Aorta (tissue), 5 donors: Measurements from ENCODE around the gene PTPRG. TPM values are rescaled to one million over a fixed set of nuclear protein-coding genes. Genes with fewer than 3 reads are reported as not detected.

Source experiments
- ATAC-seq: fragments of 200-7000 bp; cut with Tn5 transposase; one replicate; pipeline ENCODE4 v1.9.1; 2022; ENCODE audit warnings: moderate library complexity; ENCODE audit not compliant: low FRiP score
- DNase-seq, 2 donors: peaks; one replicate each; pipeline ENCODE4 v3.0.0-alpha.2; 2020
- H3K27ac ChIP-seq, 2 donors: one replicate each; pipeline ENCODE4 v1.5.1; 2013; ENCODE audit warnings: low read length in 2 of 2, mild to moderate bottlenecking in 2 of 2, moderate library complexity in 2 of 2, control low read depth in 1 of 2, inconsistent platforms in 1 of 2, low read depth in 1 of 2
- H3K27me3 ChIP-seq, 2 donors: one replicate each; pipeline ENCODE4 v1.6.1; 2013; ENCODE audit warnings: control low read depth in 1 of 2, low read length in 1 of 2, mild to moderate bottlenecking in 1 of 2, moderate library complexity in 1 of 2; ENCODE audit not compliant: insufficient read depth in 2 of 2, control insufficient read depth in 1 of 2
- H3K36me3 ChIP-seq, 2 donors: one replicate each; pipeline ENCODE4 v1.6.1; 2013; ENCODE audit warnings: control low read depth in 1 of 2, low read length in 1 of 2, mild to moderate bottlenecking in 1 of 2; ENCODE audit not compliant: insufficient read depth in 2 of 2, control insufficient read depth in 1 of 2
- H3K4me1 ChIP-seq, 2 donors: one replicate each; pipeline ENCODE4 v1.6.1; 2013; ENCODE audit warnings: low read length in 2 of 2, control low read depth in 1 of 2, mild to moderate bottlenecking in 1 of 2, moderate library complexity in 1 of 2; ENCODE audit not compliant: insufficient read depth in 2 of 2, control insufficient read depth in 1 of 2
- H3K4me3 ChIP-seq, 2 donors: one replicate each; pipeline ENCODE4 v1.5.1; 2013; ENCODE audit warnings: low read length in 2 of 2, control low read depth in 1 of 2, mild to moderate bottlenecking in 1 of 2
- H3K9me3 ChIP-seq: one replicate; pipeline ENCODE4 v1.6.1; 2013; ENCODE audit warnings: mild to moderate bottlenecking, low read length; ENCODE audit not compliant: control insufficient read depth
- WGBS, 2 donors: extraction: QIAGEN DNeasy Blood & Tissue Kit; methylation state at CpG; one replicate each; pipeline ENCODE4 v1.1.7; 2013; 5-methylcytosine and 5-hydroxymethylcytosine counted together
- intact Hi-C, 2 donors: fragments of 100-400 bp; cut with DNase I; formaldehyde crosslinking; loops; one replicate each; pipeline versions ENCODE4 v1.14.2 to v1.15.0; 2022
- polyA plus RNA-seq, 2 donors: library from polyadenylated mRNA; stranded (reverse); fragments of 200-250 nt; gene quantifications; one replicate each; pipeline ENCODE4 v1.2.3, GENCODE V29; 2013
- total RNA-seq, 2 donors: library from RNA; stranded (reverse); fragmentation: NEBNext Ultra II Directional; extraction: Animal tissue kit (Norgen Biotek cat#: 25700); gene quantifications; one replicate each; pipeline ENCODE4 v1.2.1, GENCODE V29; 2021
- donor health status: healthy with polysubstance abuse.
- donor health status: Bipolar disorder and iron deficiency.
- donor health status: DM: no; HTN: no; CAD: no.
- donor health status: DM: no; HTN: no; CAD: no.
- donor health status: DM: yes; HTN: yes; CAD: no.

Gene PTPRG
- total and polyA plus RNA-seq, 4 donors = 5.3 to 150 (median 52.4) TPM

GRCh38 chr3:61961900-61962299 is 400.5 kb downstream of the PTPRG start:
- Histone ChIP-seq H3K27ac (no peak overlapping the region), H3K36me3 (peaks cover 0 to 3% of the 10 kb centered on the region in 2 donors), H3K4me3 (no peak overlapping the region), H3K9me3 (no peaks in the 10 kb centered on the region), H3K4me1 (peaks cover 2 to 3% of the 10 kb centered on the region in 2 donors), H3K27me3 (no peaks in the 10 kb centered on the region)
- ATAC-seq = no peak
- 94 to 97% methylated on average over 3 of the region's 3 CpGs for WGBS, 2 donors
- intact Hi-C loops = no loop called here
- DNase-seq = no peak

GRCh38 chr3:61964566-61964965 is 403.2 kb downstream of the PTPRG start:
- Histone ChIP-seq H3K27ac (no peak overlapping the region), H3K4me1 (peaks cover 2 to 3% of the 10 kb centered on the region in 2 donors), H3K9me3 (no peaks in the 10 kb centered on the region), H3K36me3 (no peaks in the 10 kb centered on the region), H3K4me3 (no peak overlapping the region), H3K27me3 (no peaks in the 10 kb centered on the region)
- 96 to 97% methylated on average over 8 of the region's 8 CpGs for WGBS, 2 donors
- no peak for DNase-seq
- ATAC-seq = no peak
- intact Hi-C loops = no loop called here

GRCh38 chr3:61965770-61966131 is 404.4 kb downstream of the PTPRG start:
- intact Hi-C loops = no loop called here
- Histone ChIP-seq H3K36me3 (no peaks in the 10 kb centered on the region), H3K4me3 (no peak overlapping the region), H3K4me1 (peaks cover under 1 to 3% of the 10 kb centered on the region in 2 donors), H3K27me3 (no peaks in the 10 kb centered on the region), H3K9me3 (no peaks in the 10 kb centered on the region), H3K27ac (no peak overlapping the region)
- ATAC-seq (no peak), DNase-seq (no peak)
- 83 to 87% methylated on average over 2 of the region's 2 CpGs for WGBS, 2 donors

GRCh38 chr3:61966200-61966599 is 404.8 kb downstream of the PTPRG start:
- Histone ChIP-seq H3K4me1 (peaks cover 0 to 3% of the 10 kb centered on the region in 2 donors), H3K27ac (no peak overlapping the region), H3K36me3 (no peaks in the 10 kb centered on the region), H3K9me3 (no peaks in the 10 kb centered on the region), H3K27me3 (no peaks in the 10 kb centered on the region), H3K4me3 (no peak overlapping the region)
- intact Hi-C loops = no loop called here
- DNase-seq (no peak), ATAC-seq (no peak)
- WGBS, 2 donors = 75 to 95% methylated on average over 2 of the region's 2 CpGs

GRCh38 chr3:61967019-61967418 is 405.6 kb downstream of the PTPRG start:
- H3K27me3 ChIP-seq = no peaks in the 10 kb centered on the region
- no peaks in the 10 kb centered on the region for H3K36me3 ChIP-seq
- 88 to 90% methylated on average over 2 of the region's 2 CpGs for WGBS, 2 donors
- H3K27ac ChIP-seq = no peak overlapping the region
- no peak for ATAC-seq
- no peak for DNase-seq
- no peak overlapping the region for H3K4me3 ChIP-seq
- no peaks in the 10 kb centered on the region for H3K9me3 ChIP-seq
- intact Hi-C loops = no loop called here
- H3K4me1 ChIP-seq = peaks cover 0 to 3% of the 10 kb centered on the region in 2 donors

GRCh38 chr3:61967937-61968336 is 406.6 kb downstream of the PTPRG start:
- no peak for DNase-seq
- Histone ChIP-seq H3K4me3 (no peak overlapping the region), H3K27ac (no peak overlapping the region), H3K36me3 (no peaks in the 10 kb centered on the region), H3K4me1 (peaks cover 0 to 3% of the 10 kb centered on the region in 2 donors), H3K27me3 (no peaks in the 10 kb centered on the region), H3K9me3 (no peaks in the 10 kb centered on the region)
- WGBS, 2 donors = 75 to 100% methylated on average over 2 of the region's 2 CpGs
- ATAC-seq = no peak
- intact Hi-C loops = no loop called here

GRCh38 chr3:61974662-61975061 is 413.3 kb downstream of the PTPRG start:
- ATAC-seq = no peak
- H3K4me1 ChIP-seq = peaks cover 1 to 5% of the 10 kb centered on the region in 2 donors
- 60% methylated on average over 2 of the region's 2 CpGs for WGBS, 2 donors
- no peak for DNase-seq
- no peak overlapping the region for H3K4me3 ChIP-seq
- H3K27me3 ChIP-seq = no peaks in the 10 kb centered on the region
- H3K36me3 ChIP-seq = no peaks in the 10 kb centered on the region
- H3K9me3 ChIP-seq = no peaks in the 10 kb centered on the region
- H3K27ac ChIP-seq = no peak overlapping the region
- intact Hi-C loops = no loop called here

GRCh38 chr3:61975199-61975598 is 413.8 kb downstream of the PTPRG start:
- no peaks in the 10 kb centered on the region for H3K9me3 ChIP-seq
- no peak overlapping the region for H3K27ac ChIP-seq
- H3K4me3 ChIP-seq = no peak overlapping the region
- ATAC-seq = no peak
- peaks cover 1 to 8% of the 10 kb centered on the region in 2 donors for H3K4me1 ChIP-seq
- DNase-seq = no peak
- intact Hi-C loops = no loop called here
- 62 to 70% methylated on average over 3 of the region's 3 CpGs for WGBS, 2 donors
- H3K36me3 ChIP-seq = no peaks in the 10 kb centered on the region
- H3K27me3 ChIP-seq = no peaks in the 10 kb centered on the region

GRCh38 chr3:61975936-61976335 is 414.6 kb downstream of the PTPRG start:
- Histone ChIP-seq H3K27ac (no peak overlapping the region), H3K9me3 (no peaks in the 10 kb centered on the region), H3K4me3 (no peak overlapping the region), H3K4me1 (peaks cover 1 to 8% of the 10 kb centered on the region in 2 donors), H3K27me3 (no peaks in the 10 kb centered on the region), H3K36me3 (no peaks in the 10 kb centered on the region)
- DNase-seq = no peak
- no peak for ATAC-seq
- intact Hi-C loops = no loop called here
- 41 to 62% methylated on average over 2 of the region's 2 CpGs for WGBS, 2 donors
